Stimulated activated CD4-positive, alpha-beta T cell treated with anti-CD3 and anti-CD28 coated beads, Interleukin-1b, Interleukin-23, amount 100 ng/mL, for 24 hours (primary cell): ENCODE measurements around the gene KIF3C.
"Not testable (repeated sequence)": the region's sequence is repeated elsewhere in the genome, so short reads cannot be mapped to it uniquely, and the experiment has no call there.

Experiments used
- DNase-seq, 4 experiments: peaks; one replicate each; pipeline ENCODE4 v3.0.0-alpha.2; 2020; ENCODE audit warnings: low read depth in 4 of 4, low spot score in 1 of 4

The KIF3C gene

DNA sequence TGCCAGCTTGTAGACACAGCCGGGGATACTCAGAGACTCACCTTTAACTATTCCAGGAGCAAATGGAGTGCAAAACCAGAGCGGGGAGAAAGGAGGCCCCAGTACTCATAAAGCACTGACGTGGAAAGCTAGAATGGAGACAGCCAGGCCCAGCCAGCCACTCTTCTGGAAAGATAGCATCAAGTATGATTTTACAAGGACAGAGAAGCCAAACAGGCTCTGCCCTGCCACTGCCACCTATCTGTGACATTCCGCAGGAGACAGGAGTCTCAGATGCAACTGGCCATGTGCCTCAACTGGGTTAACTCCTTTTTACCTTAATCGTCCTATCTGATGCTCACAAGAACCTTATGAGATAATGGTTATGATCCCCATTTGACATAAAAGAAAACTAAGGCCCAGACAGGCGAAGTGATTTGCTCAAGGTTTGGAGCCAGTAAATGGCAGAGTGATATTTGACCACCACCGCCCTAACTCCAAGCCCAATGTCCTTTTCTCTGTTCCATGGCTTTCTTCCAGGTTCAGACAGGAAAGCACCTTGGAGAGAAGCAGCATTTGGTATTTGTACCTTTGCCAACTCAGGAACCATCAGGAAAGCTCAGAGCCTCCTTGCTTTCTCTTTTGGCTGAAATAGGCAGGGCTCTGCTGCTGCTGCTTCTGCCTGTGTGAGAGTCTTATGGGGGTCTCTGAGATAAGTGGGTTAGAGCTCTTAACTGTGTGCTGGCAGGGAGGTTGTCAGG, 15.6 kb downstream of the KIF3C start:
- DNase-seq = no peak

DNA sequence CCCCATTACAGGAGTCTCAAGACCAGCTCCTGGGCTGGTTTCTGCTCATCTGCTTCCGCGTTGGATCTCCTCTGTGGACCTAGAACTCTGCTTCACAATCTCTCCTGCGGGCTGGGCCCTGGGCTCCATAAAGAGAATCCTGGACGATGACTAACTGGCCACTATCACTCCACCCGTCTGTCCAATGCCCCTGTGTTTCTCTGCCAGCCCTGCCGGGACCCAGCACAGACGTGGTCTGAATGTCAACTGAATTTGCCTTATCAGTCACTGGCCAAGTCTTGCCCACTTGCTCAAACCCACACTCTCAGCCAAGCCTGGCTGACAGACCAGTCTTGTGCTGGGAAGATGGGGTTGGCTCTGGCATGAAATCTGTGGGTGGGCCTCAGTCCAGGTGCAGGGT, 17.4 kb downstream of the KIF3C start:
- DNase-seq = no peak

DNA sequence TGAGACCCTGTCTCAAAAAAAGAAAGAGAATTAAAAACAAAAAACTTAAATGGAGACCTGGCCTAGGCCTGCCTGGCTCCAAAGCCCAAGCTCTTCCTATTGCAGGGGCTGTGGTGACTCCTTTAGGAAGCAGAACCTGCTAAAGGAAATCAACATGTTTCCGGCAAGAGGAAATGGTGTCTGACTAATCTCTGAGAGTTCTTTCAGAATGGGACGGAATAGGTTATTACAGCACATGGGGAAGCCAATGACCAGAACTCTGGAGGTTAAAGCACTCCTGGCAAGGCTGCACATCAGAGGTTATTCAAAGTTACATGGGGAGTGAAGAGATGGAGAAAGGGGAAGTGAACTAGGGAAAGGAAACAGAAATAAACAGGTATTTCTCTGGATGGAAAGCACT, 21.4 kb downstream of the KIF3C start:
- DNase-seq = no peak

DNA sequence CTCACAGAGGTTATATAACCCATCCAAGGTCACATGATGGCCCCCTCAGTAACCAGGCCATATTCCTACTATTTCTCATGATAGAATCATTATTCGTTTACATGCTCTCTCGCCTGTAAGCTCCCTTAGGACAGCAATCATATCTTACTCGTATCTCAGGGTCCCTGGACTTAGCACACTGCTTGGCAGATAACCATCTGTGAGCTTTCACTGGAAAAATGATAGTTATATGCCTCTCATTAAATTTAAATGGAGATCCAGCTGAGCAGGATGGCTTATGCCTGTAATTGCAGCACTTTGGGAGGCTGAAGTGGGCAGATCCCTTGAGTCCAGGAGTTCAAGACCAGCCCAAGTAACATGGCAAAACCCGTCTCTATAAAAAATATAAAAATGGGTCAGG, 21.9 kb downstream of the KIF3C start:
- no peak for DNase-seq

DNA sequence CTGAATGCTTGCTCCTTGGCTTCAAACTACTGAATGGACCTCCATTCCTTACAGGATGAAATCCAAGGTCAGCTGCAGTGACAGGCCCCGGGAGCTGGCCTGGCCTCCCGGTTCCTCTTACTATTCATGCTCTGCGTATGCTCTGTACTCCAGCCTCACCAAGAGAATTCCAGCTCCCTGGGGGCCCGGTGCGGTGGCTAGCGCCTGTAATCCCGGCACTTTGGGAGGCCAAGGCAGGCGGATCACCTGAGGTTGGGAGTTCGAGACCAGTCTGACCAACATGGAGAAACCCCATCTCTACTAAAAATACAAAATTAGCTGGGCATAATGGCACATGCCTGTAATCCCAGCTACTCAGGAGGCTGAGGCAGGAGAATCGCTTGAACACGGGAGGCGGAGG, 23.7 kb downstream of the KIF3C start:
- DNase-seq = not testable (repeated sequence)

DNA sequence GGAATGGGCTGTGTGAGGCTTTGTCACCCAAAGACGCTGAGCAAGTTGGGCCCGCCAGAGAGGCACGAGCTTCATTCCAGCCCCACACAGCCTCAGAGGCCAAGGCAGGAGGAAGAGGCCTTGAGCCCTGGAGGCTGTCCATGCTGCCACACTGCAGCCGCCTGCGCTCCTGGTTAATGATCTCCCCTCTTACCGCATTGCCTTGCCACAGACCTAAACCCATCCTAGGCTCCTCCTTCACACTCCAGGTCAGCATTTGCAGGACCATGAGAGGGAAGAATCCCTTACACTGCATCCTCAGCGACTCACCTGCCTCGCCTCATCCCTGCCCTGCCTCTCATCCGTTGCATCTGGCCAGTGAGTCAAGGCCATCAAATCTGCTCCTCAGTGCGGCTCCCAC, 24.6 kb downstream of the KIF3C start:
- no peak for DNase-seq

DNA sequence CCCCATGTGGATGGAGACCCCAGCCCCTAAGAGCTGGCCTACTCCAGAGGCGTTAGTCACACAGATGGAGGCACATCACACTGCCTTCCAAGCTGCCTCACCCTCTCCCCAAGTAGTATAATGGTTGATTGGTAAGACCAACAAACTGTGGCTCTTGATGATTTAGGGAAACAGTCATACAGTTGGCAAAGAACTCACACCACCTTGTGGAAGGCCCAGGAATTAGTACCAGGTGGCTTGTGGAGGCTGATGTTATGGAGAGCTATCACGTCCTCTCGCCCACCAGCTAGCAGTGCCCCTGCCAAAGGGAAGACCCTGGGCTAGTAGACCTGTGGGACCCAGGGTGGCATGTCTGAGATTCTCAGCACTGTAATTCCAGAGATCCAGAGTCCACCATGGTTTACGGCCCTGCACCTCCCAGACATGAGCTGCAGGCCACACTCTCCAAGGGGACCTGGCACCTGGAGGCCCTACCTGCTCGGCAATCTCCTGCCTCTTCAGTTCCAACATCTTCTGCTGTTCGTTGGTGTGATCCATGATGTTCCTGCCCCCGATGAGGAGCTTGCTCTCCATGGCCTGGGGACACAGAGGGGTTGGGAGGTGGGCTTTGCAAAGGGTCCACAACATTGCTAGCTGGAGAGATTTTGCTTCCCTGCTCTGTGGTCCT, 26.3 kb downstream of the KIF3C start:
- no peak for DNase-seq

DNA sequence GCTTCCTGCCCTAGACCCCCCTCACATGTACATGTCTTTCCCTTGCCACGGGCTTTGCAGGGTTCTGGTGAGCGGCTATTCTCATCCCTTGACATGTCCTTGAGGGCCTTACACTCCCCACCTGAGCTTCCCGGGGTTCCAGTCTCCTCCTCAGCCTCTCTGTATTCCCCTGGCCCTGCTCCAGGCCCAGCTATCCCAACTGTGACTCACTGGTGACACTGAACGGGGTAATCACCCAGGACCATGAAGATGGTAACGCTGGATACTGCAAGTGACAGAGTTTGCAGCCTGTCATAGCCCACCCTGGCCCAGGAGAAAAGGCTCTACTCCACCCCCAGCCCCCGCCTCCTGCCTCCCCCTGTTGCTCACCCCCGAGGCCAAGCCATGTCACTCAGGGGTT, 27.3 kb downstream of the KIF3C start:
- DNase-seq = no peak

DNA sequence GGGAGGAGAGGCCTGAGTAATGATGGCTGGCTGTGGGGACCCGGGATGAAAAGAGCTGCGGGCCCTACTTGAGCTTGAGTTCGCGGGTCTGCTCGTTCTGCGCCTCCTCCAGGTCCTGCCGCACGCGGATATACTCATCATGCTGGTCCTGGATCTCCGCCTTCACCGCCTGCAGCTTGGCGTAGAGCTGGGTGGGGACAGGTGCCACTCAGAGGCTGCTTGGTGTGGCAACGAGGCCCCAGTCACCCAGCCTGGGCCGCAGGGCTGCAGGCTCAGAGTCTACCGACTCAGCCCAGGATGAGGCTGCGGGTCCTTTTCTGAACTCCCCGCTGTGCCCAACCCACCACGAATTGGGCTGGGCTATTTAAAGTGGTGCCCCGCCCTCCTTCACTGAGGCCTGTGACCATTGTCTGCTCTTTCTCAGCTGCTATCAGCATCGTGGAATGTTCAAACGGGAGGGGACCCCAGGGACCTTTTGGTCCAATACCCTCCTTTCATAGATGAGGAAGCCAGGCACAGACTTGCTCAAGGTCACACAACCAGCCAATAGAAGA, 28.0 kb downstream of the KIF3C start:
- DNase-seq = no peak

DNA sequence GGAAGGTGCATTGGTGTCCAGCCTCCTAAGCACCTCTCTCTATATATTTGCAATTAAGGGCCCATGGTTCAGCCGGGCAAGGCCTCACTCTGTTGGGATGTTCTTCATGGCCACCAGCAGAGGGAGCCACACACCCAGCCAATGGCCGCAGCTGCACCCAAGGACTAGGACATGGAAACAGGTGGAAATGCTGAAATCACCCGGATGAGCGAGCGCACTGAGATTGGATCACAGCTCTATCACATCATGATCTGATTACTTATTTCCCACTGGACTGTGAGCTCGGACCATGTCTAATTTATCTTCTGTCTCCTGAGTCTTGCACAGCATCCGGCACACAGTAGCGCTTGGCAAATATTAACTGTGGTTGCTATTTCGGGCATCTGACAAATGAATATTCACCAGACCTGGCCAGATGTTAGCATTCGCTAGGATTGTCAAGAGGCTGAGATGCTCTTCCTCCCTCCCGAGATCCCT, 31.2 kb downstream of the KIF3C start:
- DNase-seq = peak; percentile 33 to 59 (median 50)

DNA sequence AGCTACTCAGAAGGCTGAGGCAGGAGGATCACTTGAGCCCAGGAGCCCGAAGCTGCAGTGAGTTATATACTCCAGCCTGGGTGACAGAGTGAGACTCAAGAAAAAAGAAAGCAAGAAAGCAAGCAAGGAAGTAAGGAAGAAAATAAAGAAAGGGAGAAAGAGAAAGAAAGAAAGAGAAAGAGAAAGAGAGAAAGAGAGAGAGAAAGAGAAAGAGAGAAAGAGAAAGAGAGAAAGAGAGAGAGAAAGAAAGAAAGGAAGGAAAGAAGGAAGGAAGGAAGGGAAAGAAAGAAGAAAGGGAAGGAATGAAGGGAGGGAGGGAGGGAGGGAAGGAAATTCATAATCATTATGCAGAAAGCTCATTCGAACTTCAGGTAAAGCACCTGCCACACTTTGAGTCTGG, 33.9 kb downstream of the KIF3C start:
- DNase-seq = no peak

DNA sequence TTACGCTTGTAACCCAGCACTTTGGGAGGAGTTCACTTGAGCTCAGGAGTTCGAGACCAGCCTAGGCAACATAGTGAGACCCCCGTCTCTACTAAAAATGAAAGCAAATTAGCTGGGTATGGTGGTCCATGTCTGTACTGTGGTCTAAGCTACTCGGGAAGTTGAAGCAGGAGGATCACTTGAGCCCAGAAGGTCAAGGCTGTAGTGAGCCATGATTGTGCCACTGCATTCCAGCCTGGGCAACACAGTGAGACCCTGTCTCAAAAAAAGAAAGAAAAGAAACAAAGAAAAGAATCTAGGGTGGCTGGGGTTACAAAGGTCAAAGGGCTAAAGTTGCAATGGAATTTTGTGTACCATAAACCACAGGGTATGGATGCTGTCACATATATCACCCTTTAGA, 41.3 kb downstream of the KIF3C start:
- no peak for DNase-seq

DNA sequence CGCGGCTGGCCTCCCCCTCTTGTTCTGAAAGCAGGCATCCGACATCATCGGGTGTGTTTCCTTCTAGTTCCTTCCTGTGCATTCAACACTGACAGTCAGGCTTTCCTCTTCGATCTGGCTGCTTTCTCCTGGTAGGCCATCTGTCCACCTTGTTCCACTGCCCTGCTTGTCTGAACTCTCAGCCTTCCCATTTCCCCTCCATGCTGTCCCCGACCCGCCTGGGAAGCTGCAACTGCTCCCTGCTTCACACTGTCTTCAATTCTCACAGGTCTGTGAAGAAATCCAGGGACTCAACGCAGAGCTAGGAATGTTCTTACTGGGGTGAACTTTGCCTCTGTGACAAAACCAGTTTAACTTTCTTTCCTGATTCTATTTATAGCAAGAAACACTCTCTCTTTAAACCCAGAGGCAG, 43.0 kb downstream of the KIF3C start:
- DNase-seq = no peak

DNA sequence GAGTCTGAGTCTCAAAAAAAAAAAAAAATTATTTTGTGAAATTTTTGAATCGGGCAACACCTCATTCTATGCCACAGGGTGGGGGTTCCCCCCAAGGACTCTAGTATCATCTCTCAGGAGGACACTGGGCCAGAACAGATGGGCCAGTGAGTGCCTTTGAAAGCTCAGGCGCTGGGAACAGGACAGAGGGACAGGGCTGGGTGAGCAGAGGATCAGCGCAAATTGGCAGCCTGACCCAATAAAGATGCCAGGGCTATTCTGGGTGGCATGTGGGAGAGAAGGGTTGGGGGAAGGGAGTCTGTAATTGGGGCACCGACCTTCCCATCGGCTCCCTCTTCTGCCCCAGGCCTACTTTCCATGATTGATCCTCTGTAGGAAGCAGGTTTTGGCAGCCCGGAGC, 44.0 kb downstream of the KIF3C start:
- no peak for DNase-seq

DNA sequence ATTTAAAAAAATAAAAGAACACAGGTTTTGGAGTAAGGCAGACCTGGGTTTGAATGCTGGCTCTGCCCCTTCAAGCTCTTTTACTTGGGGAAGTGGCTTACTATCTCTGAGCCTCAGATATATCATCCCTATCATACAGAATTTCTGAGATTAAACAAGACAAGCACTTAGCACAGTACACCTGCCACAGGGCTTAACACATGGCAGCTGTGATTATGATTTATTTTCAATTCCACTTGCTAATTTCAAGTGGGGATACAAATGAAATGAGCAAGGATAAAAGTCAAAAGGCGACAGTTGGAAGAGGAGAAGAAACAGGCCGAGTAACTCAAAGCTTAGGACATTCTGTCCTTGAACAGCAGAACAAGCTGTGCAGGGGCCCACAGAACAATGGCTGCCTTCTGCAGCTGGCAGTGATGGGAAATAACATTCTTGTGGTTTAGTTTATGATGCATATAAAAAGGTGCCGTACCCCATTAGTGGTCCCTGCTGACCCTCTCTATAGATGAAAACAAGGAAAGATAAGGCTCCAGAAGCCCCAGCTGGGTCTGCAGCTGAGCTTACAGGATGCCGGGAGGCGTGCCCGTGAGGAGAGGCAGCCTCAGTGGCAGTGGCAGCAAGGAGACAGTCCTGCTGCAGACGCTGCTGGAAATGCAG, 45.3 kb downstream of the KIF3C start:
- no peak for DNase-seq

DNA sequence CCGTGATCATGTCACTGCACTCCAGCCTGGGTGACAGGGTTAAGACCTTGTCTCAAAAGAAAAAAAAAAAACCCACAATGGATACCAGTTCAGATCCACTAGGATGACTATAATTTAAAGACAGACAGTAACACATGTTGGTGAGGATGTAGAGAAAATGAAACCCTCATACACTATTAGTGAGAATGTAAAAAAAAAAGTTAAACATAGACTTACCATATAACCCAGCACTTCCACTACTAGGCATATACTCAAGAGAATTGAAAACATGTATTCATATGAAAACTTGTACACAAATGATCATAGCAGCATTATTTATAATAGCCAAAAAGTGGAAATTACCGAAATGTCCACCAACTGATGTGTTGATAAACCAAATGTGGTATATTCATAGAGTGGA, 48.7 kb downstream of the KIF3C start:
- no peak for DNase-seq

DNA sequence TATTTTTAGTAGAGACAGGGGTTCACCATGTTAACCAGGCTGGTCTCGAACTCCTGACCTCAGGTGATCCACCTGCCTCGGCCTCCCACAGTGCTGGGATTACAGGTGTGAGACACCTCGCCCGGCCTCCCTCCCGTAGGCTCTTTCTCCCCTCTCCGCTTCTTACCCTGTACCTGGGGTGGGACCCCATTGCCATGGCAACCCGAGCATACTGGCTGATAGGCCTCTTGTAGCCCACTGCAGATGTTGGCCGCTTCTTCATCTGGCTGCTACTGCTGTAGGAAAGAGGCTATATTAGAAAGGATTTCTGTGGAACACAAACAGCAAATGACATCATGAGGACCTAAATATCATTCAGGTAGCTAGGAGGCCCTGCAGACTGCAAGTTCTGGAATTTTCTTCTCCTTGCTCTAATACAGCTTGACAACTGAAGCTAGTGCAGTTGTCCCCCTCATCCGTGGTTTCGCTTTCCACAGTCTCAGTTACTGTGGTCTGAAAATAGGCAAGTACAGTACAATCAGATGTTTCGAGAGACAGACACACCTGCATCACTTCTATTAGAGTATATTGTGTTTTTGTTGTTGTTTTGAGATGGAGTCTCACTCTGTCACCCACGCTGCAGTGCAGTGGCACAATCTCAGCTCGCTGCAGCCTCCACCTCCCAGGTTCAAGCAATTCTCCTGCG, 52.4 kb downstream of the KIF3C start:
- no peak for DNase-seq

DNA sequence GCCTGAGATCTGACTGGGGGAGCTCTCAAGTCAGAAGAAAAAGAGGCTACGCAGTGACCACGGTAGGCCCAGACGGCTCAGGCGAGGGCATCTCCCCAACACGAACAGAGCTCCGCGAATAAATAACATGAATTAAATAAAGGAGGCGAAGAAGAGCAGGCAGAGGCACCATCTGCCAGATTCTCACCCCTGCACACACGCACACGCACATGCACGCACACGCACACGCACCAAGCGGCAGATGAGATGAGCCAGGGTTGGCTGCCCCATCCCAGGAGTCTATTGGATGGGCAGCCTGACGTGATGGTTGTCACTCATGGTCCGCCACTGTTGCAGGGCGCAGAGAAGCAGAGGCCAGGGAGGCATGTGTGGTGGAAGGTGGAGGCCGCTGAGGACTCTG, 53.6 kb downstream of the KIF3C start:
- no peak for DNase-seq

DNA sequence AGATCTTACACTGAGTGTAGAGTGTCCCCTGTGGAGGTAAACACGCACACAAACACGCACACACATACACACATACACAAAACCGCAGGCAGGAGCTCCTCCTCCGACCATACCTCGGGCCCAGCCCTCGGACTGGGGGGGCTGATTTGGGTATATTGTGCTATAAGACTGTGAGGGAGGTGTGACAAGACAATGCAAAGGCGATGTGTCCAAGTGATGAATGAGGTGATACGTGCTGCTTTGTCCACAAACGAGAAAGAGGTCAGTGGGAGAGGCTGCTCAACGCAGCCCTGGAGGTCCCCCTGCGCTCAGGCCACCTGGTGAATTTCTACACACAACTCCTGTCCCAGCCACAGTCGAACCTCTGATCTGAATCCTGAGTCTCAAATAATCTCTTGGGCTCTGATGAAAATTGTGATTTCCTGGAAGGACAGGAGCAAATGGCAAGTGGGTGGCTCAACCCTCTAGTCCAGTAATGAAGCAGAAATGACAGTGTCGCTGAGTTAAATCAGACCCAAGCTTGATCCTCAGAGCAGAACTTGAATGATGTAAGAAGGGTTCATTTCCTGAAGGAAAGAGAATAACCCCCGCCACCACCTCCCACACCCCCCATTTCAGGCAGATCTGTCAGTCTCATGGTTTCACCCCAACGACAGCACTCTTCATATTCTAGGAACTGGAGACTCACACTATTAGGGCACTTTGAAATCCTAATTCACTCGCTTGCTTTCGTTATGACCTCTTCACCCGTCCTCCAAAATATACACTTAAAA, 55.1 kb downstream of the KIF3C start:
- no peak for DNase-seq

DNA sequence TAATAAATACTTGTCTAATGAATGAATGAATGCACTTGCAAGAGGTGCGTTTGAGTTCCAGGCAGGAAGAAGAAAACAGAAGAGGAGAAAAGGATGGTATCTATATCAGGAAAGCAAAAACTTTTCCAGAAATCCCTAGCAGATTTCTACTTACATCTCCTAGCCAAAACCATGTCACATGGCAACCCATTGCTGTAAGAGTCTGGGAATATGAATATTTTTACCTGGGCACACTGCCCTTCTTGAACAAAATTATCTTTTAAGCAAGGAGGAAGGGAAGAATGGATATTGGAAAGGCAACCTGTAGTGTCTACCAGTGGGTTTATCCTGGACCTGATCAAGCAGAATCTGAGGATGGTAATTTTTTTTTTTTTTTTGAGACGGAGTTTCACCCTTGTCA, 59.8 kb downstream of the KIF3C start:
- no peak for DNase-seq
